ENCODE measurements around the gene CACNA1H.

The CACNA1H gene

GRCh38 chr16:1108299-1109252, 44.3 kb upstream of the CACNA1H start:
- H3K4me3 ChIP-seq (ENCODE audit: low read depth, low read length) = no peak overlapping the region
- TF ChIP-seq CTCF (IDR thresholded peaks at IDR 0.05; ENCODE audit: low read depth, low read length, missing control alignments) = no peak
- no peak for DNase-seq (ENCODE audit: low read depth)

GRCh38 chr16:1109648-1110047, 43.3 kb upstream of the CACNA1H start:
- no peak for TF ChIP-seq CTCF (IDR thresholded peaks at IDR 0.05; ENCODE audit: low read depth, low read length, missing control alignments)
- H3K4me3 ChIP-seq (ENCODE audit: low read depth, low read length) = no peak overlapping the region
- DNase-seq (ENCODE audit: low read depth) = no peak

- no peak for DNase-seq (ENCODE audit: low read depth)
- no peak overlapping the region for H3K4me3 ChIP-seq (ENCODE audit: low read depth, low read length)
- TF ChIP-seq CTCF (IDR thresholded peaks at IDR 0.05; ENCODE audit: low read depth, low read length, missing control alignments) = no peak
Observed at GRCh38 chr16:1112506-1113184, 40.3 kb upstream of the CACNA1H start.

GRCh38 chr16:1113489-1113888, 39.4 kb upstream of the CACNA1H start:
- no peak for TF ChIP-seq CTCF (IDR thresholded peaks at IDR 0.05; ENCODE audit: low read depth, low read length, missing control alignments)
- no peak for DNase-seq (ENCODE audit: low read depth)
- no peak overlapping the region for H3K4me3 ChIP-seq (ENCODE audit: low read depth, low read length)

GRCh38 chr16:1113889-1114526, 38.9 kb upstream of the CACNA1H start:
- DNase-seq (ENCODE audit: low read depth) = no peak
- H3K4me3 ChIP-seq (ENCODE audit: low read depth, low read length) = no peak overlapping the region
- TF ChIP-seq CTCF (IDR thresholded peaks at IDR 0.05; ENCODE audit: low read depth, low read length, missing control alignments) = no peak

GRCh38 chr16:1116693-1117077, 36.2 kb upstream of the CACNA1H start:
- no peak for TF ChIP-seq CTCF (IDR thresholded peaks at IDR 0.05; ENCODE audit: low read depth, low read length, missing control alignments)
- no peak overlapping the region for H3K4me3 ChIP-seq (ENCODE audit: low read depth, low read length)
- DNase-seq (ENCODE audit: low read depth) = no peak

Data from GM12864 (cell line).